ENCODE data around the gene TTYH3. TPM values are rescaled to one million over a fixed set of nuclear protein-coding genes. Genes with fewer than 3 reads are reported as not detected.

The TTYH3 gene
- total and polyA plus RNA-seq, 2 donors from 2014 or later, result 22.5 to 55.0 TPM

- H3K9me3 ChIP-seq (ENCODE audit: control insufficient read depth in 2 of 3, insufficient read depth in 1 of 3, low read length in 3 of 3), result no peaks in the 10 kb centered on the region
- intact Hi-C loops (cut with DNase I), result no loop called here
- no peak overlapping the region for H3K4me3 ChIP-seq (ENCODE audit: low read length in 3 of 3)
- no peak for TF ChIP-seq CTCF (IDR thresholded peaks at IDR 0.05; ENCODE audit: borderline replicate concordance, extremely low read depth, insufficient read depth)
- no peak for DNase-seq
- H3K27ac ChIP-seq (ENCODE audit: low read depth in 2 of 2, low read length in 2 of 2), result no peak overlapping the region
- H3K27me3 ChIP-seq (ENCODE audit: control insufficient read depth, insufficient read depth, low read length), result no peaks in the 10 kb centered on the region
- no peaks in the 10 kb centered on the region for H3K36me3 ChIP-seq (ENCODE audit: control insufficient read depth in 2 of 3, insufficient read depth in 3 of 3, low read length in 3 of 3)
- FAIRE-seq, result no peak
- no peak overlapping the region for H3K9ac ChIP-seq (ENCODE audit: low read length in 3 of 3)
- H3K4me1 ChIP-seq (ENCODE audit: control insufficient read depth in 2 of 3, insufficient read depth in 2 of 3, low read depth in 1 of 3, low read length in 3 of 3), result no peaks in the 10 kb centered on the region
Observed at GRCh38 chr7:2698581-2699288, 66.9 kb downstream of the TTYH3 start.

- DNase-seq, result no peak
- Histone ChIP-seq H3K27ac (ENCODE audit: low read depth in 2 of 2, low read length in 2 of 2) (no peak overlapping the region), H3K9me3 (ENCODE audit: control insufficient read depth in 2 of 3, insufficient read depth in 1 of 3, low read length in 3 of 3) (no peaks in the 10 kb centered on the region), H3K9ac (ENCODE audit: low read length in 3 of 3) (no peak overlapping the region), H3K36me3 (ENCODE audit: control insufficient read depth in 2 of 3, insufficient read depth in 3 of 3, low read length in 3 of 3) (no peaks in the 10 kb centered on the region), H3K4me3 (ENCODE audit: low read length in 3 of 3) (no peak overlapping the region), H3K4me1 (ENCODE audit: control insufficient read depth in 2 of 3, insufficient read depth in 2 of 3, low read depth in 1 of 3, low read length in 3 of 3) (no peaks in the 10 kb centered on the region), H3K27me3 (ENCODE audit: control insufficient read depth, insufficient read depth, low read length) (no peaks in the 10 kb centered on the region)
- intact Hi-C loops (cut with DNase I), result no loop called here
- FAIRE-seq, result no peak
- TF ChIP-seq CTCF (IDR thresholded peaks at IDR 0.05; ENCODE audit: borderline replicate concordance, extremely low read depth, insufficient read depth), result no peak
Observed at GRCh38 chr7:2699289-2699620, 67.5 kb downstream of the TTYH3 start.

- no peaks in the 10 kb centered on the region for H3K9me3 ChIP-seq (ENCODE audit: control insufficient read depth in 2 of 3, insufficient read depth in 1 of 3, low read length in 3 of 3)
Observed at GRCh38 chr7:2700141-2700850, 68.5 kb downstream of the TTYH3 start.

More at GRCh38 chr7:2700141-2700850, 68.5 kb downstream of the TTYH3 start:
- no peaks in the 10 kb centered on the region for H3K36me3 ChIP-seq (ENCODE audit: control insufficient read depth in 2 of 3, insufficient read depth in 3 of 3, low read length in 3 of 3)
- FAIRE-seq (no peak), DNase-seq (no peak)
- no peak overlapping the region for H3K9ac ChIP-seq (ENCODE audit: low read length in 3 of 3)
- H3K4me3 ChIP-seq (ENCODE audit: low read length in 3 of 3), result no peak overlapping the region
- intact Hi-C loops (cut with DNase I), result no loop called here
- no peak for TF ChIP-seq CTCF (IDR thresholded peaks at IDR 0.05; ENCODE audit: borderline replicate concordance, extremely low read depth, insufficient read depth)
- no peaks in the 10 kb centered on the region for H3K27me3 ChIP-seq (ENCODE audit: control insufficient read depth, insufficient read depth, low read length)
- H3K27ac ChIP-seq (ENCODE audit: low read depth in 2 of 2, low read length in 2 of 2), result no peak overlapping the region
- no peaks in the 10 kb centered on the region for H3K4me1 ChIP-seq (ENCODE audit: control insufficient read depth in 2 of 3, insufficient read depth in 2 of 3, low read depth in 1 of 3, low read length in 3 of 3)

Data from kidney (tissue), 14 donors.